HuH-7.5 (cell line): ENCODE measurements around the gene FBXO42.
"Not testable (repeated sequence)": the region's sequence is repeated elsewhere in the genome, so short reads cannot be mapped to it uniquely, and the experiment has no call there.

Source experiments
- DNase-seq: peaks from one replicate; pipeline ENCODE4 v3.0.0; 2011; ENCODE audit warnings: low spot score

FBXO42 gene

DNA sequence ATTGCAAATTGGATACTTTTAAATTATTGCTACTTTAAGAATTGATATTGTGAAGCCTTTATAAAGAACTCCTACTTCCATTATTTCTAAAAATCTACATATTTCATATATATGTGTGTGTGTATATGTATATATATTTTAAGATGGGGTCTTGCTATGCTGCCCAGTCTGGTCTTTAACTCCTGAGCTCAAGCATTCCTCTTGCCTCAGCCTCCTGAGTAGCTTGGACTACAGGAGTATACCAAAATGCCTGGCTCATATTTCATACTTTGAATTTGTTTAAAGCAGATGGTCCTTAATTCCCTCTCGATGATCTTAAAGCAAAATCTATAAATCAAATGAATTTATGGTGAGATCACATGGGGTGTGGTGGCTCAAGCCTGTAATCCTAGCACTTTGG lies 90.2 kb downstream of the FBXO42 start:
- DNase-seq: no peak

DNA sequence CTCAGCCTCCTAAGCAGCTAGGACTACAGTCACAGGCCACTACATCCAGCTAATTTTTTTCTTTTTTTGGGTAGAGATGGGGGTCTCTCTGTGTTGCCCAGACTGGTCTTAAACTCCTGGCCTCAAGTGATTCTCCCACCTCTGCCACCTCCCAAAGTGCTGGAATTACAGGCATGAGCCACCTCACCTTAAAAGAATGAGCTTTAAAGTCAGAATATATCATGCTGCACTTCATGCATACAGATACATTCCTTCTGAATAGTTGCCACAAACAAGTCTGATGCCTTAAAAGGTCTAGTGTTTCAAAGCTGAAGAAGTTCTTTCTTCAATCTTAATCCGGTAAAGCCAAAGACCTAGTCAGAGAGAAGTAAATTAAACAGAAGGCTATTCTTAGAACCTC lies 91.5 kb downstream of the FBXO42 start:
- DNase-seq: no peak

DNA sequence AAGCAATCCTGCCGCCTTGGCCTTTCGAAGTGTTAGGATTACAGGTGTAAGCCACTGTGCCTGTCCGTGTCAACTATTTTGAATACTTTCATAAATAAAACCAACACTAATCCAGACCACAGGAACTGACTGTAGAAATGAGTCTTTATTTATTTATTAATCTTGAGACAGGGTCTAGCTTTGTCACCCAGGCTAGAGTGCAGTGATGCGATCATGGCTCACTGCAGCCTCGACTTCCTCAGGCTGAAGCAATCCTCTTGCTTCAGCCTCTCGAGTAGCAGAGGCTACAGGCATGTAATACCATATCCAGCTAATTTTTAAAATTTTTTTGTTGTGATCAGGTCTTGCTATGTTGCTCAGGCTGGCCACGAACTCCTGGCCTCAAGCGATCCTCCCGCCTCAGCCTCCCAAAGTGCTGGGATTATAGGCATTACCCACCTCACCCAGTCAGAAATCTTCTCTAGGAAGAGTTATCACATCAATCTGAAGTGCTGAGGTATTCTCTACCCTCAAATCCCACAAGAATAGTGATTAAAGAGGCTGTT lies 93.6 kb downstream of the FBXO42 start:
- DNase-seq: no peak

DNA sequence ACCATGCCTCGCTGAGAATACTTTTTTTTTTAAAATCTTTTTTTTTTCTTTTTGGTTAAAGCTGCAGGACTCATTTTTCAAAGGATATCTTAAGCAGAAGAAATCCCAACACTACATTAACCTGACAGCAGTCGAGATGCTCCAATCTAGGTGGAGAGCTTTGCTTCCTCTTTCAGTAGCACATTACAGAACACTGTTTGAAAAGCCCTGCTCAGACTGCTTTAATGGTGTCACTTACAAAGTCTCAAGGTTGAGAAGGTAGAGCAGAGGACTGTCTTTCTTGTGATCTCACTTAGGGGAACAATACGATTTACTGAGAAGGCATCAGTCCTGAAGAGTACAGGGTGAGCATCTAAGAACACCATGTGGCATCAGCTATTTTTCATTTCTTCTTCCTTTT lies 94.3 kb downstream of the FBXO42 start:
- DNase-seq: no peak

DNA sequence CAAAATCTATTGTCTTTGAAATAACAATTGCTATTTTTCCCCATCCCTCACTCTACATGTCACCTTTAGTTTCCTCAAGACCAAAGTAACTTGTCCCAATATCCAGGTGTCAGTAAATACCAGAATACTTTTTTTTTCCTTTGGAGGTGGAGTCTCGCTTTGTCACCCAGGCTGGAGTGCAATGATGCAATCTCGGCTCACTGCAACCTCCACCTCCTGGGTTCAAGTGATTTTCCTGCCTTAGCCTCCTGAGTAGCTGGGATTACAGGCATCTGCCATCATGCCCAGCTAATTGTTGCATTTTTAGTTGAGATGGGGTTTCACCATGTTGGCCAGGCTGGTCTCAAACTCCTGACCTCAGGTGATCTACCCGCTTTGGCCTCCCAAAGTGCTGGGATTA lies 94.7 kb downstream of the FBXO42 start:
- DNase-seq: not testable (repeated sequence)

DNA sequence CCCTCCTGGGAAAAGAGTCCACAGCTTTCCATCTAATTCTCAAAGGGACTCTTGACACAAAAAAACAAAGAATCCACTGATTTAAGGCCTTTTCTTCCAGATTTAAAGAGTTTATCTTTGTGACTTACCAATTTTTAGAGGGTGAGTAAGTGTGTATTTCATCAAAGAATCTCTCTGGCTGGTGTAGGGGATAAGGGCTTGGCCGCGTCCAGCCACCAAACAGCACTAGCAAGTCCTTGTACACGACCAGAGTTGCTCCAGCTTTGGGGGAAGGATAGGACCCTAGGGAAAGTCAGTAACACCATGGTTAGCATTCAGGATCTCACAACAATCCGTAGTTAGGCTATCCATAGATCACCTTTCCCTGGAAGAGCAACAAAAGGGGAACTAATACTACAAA lies 95.8 kb downstream of the FBXO42 start:
- no peak for DNase-seq

DNA sequence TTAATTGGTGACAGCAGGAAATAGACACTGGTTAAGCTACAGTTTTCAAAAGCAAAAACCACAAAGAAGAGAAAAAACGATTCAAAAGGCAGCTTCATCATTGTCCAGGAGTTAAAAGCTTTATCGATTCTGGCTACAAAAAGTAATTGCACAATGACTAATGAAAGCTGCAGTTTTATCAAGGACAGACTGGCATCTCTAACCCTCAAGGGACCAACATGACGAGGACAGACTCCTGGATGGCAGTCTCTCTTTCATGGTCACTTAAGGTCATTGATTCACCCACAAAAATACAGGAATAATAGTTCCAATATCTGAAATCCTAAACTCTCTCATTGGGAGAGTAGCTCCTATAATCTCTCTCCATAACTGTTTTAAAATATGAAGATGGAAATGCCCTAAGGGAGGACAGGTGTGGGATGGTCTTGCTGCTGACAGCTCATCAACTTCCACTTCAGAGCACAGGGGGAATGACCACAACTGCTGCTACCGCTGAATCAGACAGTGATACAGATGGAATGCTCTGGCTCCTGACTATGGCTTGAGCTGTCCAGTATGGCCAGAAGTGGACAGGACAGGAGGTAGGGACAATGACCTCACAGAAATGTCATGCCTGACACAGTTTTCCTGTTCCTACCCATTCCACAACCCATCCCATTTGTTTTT lies 97.9 kb downstream of the FBXO42 start:
- no peak for DNase-seq

DNA sequence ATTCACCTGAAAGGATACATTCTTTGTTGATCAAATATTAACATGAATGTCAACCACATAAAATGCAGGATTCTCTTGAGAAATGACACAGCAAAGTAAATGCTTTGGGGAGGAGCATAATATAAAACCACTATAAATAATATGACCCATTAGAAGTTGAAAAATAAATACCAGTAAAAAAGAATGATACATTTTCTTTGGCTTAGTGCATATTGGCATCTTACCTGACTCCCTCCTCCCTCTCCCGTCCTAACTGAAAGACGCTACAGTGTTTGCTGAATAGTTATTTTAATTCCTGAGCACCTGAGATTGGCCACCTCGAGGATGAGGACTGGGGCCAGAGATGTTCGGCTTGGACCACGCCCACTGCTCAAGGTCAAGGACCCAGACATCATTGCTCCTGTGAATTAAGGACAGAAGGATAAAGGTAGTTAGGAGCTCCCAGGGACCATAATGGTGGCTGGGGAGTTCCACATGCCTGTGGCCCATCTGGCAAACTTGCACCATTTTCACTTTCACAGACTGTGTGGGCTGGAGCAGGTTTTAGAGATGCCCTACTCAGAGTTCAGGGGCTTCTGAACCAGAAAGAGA lies 98.9 kb downstream of the FBXO42 start:
- DNase-seq: no peak

DNA sequence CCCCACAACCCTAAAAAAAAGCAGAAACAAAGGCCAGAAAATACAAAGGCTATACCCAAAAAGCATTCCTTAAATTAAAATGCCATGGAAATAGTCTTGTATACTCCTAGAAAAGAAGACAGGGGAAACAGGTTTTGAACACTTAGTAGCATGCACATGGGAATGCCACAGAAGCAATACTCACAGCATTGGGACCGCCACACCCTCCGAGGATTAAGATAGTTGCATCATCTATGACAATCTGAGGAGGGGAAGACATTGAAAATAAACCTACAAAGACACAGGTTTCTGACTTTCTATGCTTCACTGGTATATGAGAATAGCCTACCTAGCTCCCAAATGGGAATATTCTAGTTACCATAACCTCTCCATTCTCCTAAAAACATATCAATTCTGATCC lies 99.4 kb downstream of the FBXO42 start:
- no peak for DNase-seq

DNA sequence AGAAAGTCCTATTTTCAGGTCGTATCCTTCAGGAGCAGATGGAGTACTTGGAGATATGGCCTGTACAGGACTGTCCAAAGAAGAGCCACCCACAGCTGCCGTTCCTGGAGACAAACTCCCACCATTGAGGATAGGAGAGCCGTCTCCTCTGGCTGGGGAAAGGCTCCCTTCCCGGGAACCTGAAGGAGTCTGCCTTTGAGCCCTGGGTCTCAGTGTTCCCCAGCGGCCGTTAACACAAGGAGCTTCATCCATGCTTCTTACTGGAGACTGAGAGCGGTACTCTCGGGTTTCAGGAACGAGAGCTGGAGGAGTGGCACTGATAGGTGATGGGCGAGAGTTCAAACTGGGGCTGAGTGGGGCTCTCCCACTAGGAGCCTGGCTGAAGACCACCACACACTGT lies 100.9 kb downstream of the FBXO42 start:
- DNase-seq: no peak

DNA sequence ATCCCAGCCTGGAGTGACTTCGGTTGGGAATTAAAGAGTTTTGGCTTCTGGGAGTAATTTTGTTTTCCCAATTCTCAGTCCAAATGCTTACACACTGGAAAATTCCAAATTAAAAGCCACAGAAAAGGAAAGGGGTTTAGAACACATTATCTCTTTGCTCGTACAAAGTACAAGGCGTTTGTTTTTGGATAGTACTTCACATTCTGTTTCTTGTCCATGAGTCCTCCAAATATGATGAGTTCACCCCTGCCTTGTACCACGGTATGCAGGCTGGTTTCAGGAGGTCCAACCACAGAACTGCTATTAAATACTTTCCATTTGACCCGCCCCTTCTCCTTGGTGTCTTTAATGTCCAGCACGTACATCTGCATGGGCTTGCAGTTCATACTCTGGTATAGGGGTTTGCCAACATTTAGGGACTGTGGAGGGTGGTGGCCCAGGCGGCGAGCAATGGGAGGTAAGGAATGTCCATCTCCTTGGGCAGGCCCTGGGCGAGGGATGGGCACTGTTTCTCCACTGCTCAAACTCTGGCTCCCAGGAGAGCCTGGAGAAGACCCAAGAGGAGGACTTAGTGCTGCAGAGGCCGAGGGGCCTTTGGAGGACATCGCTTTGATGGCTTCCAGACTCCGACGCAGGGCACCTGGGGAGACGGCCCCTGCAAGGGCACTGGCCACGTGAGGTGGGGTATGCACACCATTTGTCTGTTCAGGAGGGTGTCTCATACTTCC lies 101.6 kb downstream of the FBXO42 start:
- DNase-seq: no peak

DNA sequence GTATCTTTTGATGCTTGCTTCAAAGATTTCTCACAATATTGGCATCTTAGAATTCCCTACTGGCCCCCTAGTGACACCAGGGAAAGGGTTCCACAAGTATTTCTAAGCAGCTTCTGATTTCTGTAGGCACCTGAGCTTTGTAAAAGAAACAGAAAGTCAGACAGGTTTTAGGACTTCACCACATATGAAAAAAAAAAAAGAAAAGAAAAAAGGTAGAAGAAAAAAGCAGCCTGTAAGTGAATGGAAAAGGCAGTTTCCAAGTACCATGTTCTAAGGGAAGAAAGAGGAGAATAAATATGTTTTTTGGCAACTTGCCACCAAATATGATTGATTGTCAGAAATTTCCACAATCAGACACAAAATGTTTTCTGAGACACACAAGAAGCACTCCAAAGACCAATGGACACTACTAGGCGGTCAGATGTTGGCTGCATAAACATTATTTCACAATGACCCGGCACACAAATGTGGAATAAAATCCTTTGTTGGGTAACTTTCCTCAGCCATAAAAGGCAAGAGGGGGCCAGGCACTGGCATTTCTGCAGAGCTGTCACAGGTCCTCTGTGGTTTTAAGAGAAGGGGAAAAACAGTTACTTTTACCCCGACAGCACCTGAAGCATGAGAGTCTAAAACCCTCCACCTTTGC lies 102.6 kb downstream of the FBXO42 start:
- no peak for DNase-seq

DNA sequence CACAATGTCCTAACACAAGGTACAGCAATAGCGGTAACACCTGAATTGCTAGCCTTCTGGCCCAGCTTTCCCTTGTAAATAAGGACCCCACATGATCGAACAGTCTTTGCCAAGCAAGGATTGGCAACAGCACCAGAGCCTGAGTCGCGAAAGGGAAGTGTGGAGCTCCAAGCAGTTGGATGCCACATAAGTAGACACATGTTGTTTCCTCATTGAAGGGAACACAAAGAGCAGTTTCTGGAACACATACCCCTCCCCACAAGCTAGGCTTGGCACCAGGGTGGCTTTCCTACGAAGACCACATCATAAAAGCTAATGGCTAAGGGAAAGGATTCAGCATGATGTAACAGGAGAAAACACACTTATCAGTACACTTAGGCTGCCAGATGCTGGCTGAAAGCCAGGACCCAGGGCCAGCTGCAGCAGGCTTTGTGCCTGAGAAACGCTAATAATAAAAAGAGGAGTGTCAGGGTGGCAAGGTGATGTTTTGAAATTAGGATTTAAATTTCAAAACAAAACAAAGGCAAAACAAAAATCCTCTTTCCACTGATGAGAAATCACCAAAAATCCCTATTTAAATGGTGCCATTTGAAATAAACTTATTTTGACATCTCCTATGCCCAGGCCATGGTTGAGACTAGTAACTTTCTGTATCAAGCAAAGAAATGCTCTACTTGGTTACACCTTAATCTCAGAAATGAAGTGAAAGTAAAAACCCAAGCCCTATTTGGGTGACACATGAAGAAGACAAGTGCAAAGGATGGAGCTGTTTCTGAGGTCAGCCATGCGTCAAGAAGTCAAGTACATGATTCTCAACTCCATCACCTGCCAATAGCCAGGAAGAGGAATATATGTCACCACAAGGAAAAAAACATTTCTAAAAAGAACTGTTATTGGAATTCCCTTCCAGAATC lies 103.4 kb downstream of the FBXO42 start:
- DNase-seq: no peak

DNA sequence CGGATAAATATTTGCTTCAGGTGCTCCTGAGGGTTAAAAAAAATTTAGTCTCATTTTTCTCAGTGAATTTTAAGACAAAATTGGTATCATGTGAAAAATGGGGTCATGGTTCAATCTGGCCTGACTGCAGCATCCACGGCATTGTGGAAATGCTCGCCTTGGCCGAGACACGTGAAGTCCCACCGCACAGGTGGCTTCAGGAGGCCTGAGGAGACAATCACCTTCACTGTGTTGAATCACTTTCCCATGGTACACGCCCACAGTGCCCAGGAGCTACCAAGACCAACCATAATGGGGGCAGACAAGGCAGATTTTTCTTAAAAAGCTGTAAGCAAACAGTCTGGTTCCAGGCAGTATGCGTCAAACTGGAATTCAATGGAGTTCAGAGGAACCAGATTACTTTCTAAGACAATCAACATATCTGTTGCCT lies 104.3 kb downstream of the FBXO42 start:
- DNase-seq: no peak

DNA sequence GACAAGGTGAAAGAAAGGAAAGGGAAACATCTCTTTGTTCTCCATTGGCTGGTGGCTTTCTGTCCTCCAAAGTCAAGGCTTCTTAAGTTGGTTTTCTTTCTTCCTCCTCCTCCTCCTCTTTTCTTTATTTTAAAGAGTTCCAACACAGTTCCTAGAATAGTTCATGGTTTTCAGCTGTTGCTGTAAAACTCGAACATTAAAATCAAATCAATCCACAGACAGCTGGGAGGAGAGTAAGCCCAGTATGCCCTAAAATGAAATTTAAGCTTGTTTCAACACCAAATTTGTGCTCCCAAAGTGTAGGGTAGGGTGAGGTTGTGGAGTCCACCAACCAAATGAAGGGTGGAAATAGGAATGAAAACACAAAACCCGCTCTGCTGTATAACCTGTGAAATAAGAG lies 104.8 kb downstream of the FBXO42 start:
- no peak for DNase-seq

DNA sequence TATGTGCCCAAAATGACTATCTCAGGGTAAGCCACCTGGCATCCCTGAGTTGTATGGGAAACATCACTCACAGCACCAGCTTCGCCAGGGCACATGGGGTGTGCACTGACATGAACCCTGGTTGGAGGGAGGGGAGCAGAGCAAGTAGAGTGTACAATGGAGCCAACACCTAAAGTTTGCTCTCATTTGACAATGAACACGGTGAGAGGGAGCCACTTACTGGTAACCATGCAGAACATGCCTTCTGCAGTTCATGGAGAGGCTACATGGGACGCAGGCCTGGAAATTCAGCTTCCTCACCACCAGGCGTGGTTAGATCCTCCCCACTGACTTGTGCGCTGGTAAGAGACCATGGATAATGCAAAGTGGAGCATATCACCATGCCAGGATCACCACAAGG lies 105.3 kb downstream of the FBXO42 start:
- DNase-seq: no peak

DNA sequence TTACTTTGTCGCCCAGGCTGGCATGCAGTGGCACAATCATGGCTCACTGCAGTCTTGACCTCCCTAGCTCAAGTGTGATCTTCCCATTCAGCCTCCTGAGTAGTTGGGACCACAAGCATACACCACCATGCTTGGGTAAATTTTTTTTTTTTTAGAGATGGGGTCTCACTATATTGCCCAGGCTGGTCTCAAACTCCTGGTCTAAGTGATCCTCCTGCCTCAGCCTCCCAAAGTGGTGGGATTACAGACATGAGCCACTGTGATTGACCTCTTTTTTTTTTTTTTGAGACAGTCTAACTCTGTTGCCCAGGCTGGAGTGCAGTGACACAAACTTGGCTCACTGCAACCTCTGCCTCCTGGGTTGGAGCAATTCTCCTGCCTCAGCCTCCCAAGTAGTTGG lies 106.0 kb downstream of the FBXO42 start:
- DNase-seq: not testable (repeated sequence)

DNA sequence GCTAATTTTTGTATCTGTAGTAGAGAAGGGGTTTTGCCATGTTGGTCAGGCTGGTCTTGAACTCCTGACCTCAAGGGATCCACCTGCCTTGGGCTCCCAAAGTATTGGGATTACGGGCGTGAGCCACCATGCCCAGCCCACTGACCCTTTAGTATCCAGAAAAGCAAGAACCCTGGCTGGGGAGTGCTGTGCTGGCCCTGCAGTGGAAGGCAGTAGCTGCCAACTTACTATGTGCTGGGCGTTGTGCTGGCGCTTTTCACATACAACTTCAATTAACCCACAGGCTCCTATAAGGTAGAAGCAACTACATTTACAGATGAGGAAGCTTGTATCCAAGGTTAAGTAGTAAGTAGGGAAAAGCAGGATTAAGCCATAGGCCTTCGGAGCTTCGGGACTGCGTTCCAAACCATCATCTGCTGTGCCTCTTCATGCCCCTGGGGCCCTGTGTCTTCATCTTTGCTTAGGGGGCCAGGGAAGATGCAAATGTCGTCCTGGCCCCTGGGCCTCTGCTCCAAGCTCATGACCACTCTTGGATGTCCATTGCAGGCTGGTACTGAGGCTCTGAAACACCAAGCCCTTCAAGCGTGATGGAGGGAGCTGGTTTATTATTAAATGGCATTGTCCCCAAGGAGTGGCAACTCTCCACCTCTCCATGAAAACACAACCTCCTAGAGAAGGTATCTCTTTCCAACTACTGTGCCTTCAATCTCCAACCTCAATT lies 106.6 kb downstream of the FBXO42 start:
- DNase-seq: no peak

DNA sequence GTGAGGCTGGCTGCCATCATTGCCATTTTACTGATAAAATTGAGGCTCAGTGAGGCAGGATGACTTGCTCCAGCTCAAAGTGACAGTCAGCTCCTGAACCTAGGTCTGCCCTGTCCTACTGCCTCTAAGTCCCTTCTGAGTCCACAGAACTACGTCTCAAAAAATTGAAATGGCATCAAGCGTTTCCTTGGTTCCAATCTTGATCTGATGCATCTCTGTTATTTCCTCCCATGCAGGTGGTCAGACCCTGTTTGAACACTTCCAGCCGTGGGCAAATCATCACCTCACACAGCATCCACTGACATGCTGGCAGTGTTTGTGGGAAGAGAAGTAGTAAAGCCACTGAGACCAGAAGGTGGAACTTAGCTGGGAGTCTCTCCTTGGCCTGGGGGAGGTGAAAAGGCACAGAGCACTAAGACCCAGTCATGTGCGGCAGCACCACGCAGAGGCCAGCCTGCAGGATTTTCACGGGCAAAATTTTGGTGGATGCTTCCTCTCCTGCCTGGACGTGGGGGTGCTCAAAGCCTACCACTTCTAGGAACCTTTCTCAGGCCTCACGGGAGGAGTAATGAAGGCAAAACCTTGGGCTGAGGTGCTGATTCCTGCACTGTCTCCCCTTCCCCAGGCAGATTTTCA lies 107.5 kb downstream of the FBXO42 start:
- DNase-seq: no peak

DNA sequence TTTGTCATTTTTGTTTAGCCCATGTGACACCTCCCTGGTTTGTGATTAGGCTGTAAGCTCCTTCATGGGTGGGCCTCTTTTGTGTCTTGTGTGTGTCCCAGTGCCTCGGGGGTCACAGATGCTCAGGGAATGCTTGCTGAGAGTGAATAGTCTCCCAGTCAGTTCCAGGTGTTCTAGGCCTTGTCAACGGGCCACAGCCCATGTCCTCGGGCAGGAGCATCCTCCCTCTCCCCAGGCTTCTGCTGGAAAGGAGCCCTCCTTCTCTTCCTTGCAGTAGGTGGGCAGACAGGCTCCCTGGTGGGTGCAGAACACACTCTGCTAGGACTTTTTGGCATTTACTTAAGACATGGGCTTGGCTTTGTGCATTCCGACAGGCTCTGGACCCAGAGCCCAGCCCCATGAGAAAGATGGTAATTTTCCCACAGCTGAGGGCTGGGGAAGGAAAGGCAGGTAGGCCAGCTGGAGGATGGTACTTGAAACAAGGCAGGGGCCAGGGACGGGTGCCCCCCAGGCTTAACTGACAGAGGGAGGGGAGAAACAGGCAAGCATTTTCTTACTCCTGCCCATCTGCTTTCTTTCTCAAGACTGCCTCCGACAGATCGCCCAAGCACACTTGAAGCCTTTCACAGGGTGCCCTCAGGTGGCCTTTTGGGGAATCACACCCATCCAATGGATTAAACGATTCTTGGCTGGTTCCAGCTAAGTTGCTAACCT lies 108.2 kb downstream of the FBXO42 start:
- DNase-seq: peak; percentile 55
